Measurements from ENCODE around the gene MEX3B.

DNA sequence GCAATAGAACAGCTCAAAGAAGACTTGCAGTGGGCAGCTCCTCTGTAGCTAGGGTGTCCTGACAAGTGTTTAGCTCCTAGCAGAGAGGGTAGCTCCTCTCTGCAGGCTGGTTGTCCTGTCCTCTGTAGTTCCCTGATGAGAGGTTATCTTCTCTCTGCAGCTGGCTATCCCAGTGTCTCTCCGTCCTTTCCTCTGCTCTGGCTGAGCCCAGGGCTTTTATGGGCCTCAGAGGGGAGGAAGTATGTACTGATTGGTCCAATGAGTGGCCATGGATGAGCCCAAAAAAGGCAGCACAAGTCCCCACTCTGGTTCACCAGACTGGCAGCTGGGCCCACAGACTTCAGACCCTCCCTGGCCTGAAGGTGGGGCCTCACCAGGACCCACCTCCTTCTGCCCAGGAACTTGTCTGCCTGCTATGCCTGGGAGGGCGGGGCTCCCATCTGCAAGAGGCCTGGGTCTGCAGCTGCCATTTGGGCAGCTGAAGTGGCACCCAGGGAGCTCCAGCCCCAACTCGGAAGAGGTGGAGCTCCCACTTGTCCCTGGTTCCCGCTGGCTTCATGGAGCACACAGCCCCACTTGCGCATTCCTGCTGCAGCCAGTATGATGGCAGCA lies 27.2 kb upstream of the MEX3B start:
- TF ChIP-seq POLR2A (IDR thresholded peaks at IDR 0.05) (no peak), CTCF (IDR thresholded peaks at IDR 0.05) (no peak)
